Tibial nerve (tissue), 4 donors: ENCODE data around the gene KCNK1. TPM values are rescaled to one million over a fixed set of nuclear protein-coding genes. Genes with fewer than 3 reads are reported as not detected.

ENCODE experiments used
- DNase-seq, 2 donors: peaks; one replicate each; pipeline ENCODE4 v3.0.0-alpha.2; 2019; ENCODE audit warnings: low spot score in 2 of 2
- H3K27ac ChIP-seq, 4 donors: fragments of 200-600 bp; sonication (generic) in 3 of 4; one replicate each; pipeline ENCODE4 v1.5.1; 2017 to 2019; ENCODE audit warnings: mild to moderate bottlenecking in 1 of 4
- H3K27me3 ChIP-seq, 2 donors: fragments of 200-600 bp; sonication (generic) in 1 of 2; one replicate each; pipeline versions ENCODE4 v1.5.1 to v1.6.0; 2017 to 2019
- H3K36me3 ChIP-seq, 3 donors: fragments of 200-600 bp; sonication (generic); one replicate each; pipeline ENCODE4 v1.5.1; 2018 to 2019
- H3K4me1 ChIP-seq, 4 donors: fragments of 200-600 bp; sonication (generic) in 3 of 4; one replicate each; pipeline ENCODE4 v1.5.1; 2017 to 2019
- H3K4me3 ChIP-seq, 4 donors: fragments of 200-600 bp; sonication (generic) in 3 of 4; one replicate each; pipeline ENCODE4 v1.5.1; 2017 to 2019; ENCODE audit warnings: mild to moderate bottlenecking in 1 of 4, moderate library complexity in 1 of 4
- H3K9me3 ChIP-seq, 4 donors: fragments of 200-600 bp; sonication (generic) in 3 of 4; one replicate each; pipeline ENCODE4 v1.5.1; 2017 to 2019
- CTCF ChIP-seq, 5 experiments: fragments of 200-600 bp in 3 of 5; fragments of 450-650 bp in 2 of 5; sonication (generic) in 3 of 5; IDR thresholded peaks; one replicate each; pipeline ENCODE4 v1.5.1; 2016 to 2019; ENCODE audit warnings: antibody characterized with exemption in 5 of 5, mild to moderate bottlenecking in 3 of 5, moderate library complexity in 2 of 5
- EP300 ChIP-seq, 2 donors: sonication (generic); formaldehyde crosslinking; IDR thresholded peaks; one replicate each; pipeline ENCODE4 v1.6.1; 2017; ENCODE audit warnings: antibody characterized with exemption in 2 of 2, mild to moderate bottlenecking in 1 of 2
- POLR2A ChIP-seq, 2 donors: fragments of 450-650 bp; IDR thresholded peaks; one replicate each; pipeline ENCODE4 v1.6.1; 2017; ENCODE audit warnings: antibody characterized with exemption in 2 of 2, mild to moderate bottlenecking in 2 of 2, moderate library complexity in 2 of 2
- whole genome bisulfite sequencing, 2 donors: methylation state at CpG; one replicate each; pipeline ENCODE4 v1.1.5; 2018; 5-methylcytosine and 5-hydroxymethylcytosine counted together
- total RNA-seq, 4 donors: library from RNA; depleted of rRNA; stranded (reverse); fragments of >200 nt; gene quantifications; one replicate each; pipeline ENCODE4 v1.1.0, GENCODE V29; 2016

The KCNK1 gene
- total RNA-seq, 4 donors from 2014 or later: 3.7 to 6.5 (median 4.9) TPM

GRCh38 chr1:233632436-233632835 lies 18.5 kb downstream of the KCNK1 start:
- Histone ChIP-seq H3K36me3 (no peaks in the 10 kb centered on the region), H3K4me3 (no peak overlapping the region), H3K27ac (no peak overlapping the region), H3K4me1 (no peaks in the 10 kb centered on the region), H3K9me3 (no peaks in the 10 kb centered on the region), H3K27me3 (no peaks in the 10 kb centered on the region)
- WGBS, 2 donors: 81 to 87% methylated on average over 3 of the region's 3 CpGs
- DNase-seq: no peak
- no peak for TF ChIP-seq POLR2A (IDR thresholded peaks at IDR 0.05)

- H3K27me3 ChIP-seq: no peaks in the 10 kb centered on the region
- H3K9me3 ChIP-seq: no peaks in the 10 kb centered on the region
- no peaks in the 10 kb centered on the region for H3K4me1 ChIP-seq
- DNase-seq: no peak
- H3K4me3 ChIP-seq: no peak overlapping the region
- WGBS, 2 donors: 56 to 70% methylated on average over 8 of the region's 8 CpGs
- no peak overlapping the region for H3K27ac ChIP-seq
- H3K36me3 ChIP-seq: no peaks in the 10 kb centered on the region
- no peak for TF ChIP-seq POLR2A (IDR thresholded peaks at IDR 0.05)
- TF ChIP-seq CTCF (IDR thresholded peaks at IDR 0.05): no peak
- no peak for TF ChIP-seq EP300 (IDR thresholded peaks at IDR 0.05)
Observed at GRCh38 chr1:233635765-233636502, 22.0 kb downstream of the KCNK1 start.

DNA sequence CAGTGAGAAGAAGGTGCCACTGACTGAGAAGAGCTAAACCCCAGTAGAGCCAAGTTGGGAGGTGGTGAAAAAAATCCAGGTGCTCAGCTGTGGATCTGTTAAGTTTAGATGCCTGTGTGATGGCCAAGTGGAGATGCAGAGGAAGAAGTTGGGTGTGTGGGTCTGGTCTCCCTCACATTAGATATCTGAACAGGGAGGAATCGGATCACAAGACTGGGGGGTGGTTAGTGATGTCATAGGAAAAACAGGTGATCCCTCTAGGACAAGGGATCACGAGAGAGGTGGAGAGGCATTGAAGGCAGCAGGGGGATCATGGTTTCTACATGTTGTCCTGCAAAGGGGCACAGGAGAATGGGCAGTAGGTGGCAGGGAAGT lies 22.6 kb downstream of the KCNK1 start:
- Histone ChIP-seq H3K27me3 (no peaks in the 10 kb centered on the region), H3K9me3 (no peaks in the 10 kb centered on the region), H3K36me3 (no peaks in the 10 kb centered on the region), H3K4me1 (no peaks in the 10 kb centered on the region), H3K27ac (no peak overlapping the region), H3K4me3 (no peak overlapping the region)
- TF ChIP-seq POLR2A (IDR thresholded peaks at IDR 0.05) (no peak), CTCF (IDR thresholded peaks at IDR 0.05) (no peak), EP300 (IDR thresholded peaks at IDR 0.05) (no peak)
- WGBS, 2 donors: 89% methylated on average over 2 of the region's 2 CpGs
- DNase-seq: no peak

DNA sequence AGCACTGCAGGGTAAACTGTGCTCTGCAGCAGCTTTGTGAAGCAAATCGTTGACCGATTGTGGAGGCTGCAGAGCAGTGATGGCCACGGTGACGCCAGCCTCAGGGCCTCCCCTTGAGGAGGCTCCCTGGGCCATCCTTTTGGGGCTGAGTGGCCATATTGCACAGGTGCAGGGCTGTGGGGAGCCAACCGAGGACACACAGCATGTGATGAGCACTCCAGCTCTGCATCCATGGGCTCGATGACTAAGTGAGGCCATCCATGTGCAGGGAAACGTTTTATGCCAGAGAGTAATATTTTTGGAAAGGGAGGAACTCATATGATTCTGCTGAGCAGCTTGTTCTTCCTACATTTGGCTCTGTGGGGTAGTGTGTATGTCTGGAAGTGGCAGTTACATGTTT lies 24.6 kb downstream of the KCNK1 start:
- no peaks in the 10 kb centered on the region for H3K9me3 ChIP-seq
- H3K4me3 ChIP-seq: no peak overlapping the region
- no peak overlapping the region for H3K27ac ChIP-seq
- no peaks in the 10 kb centered on the region for H3K4me1 ChIP-seq
- H3K27me3 ChIP-seq: no peaks in the 10 kb centered on the region
- 89 to 90% methylated on average over 7 of the region's 7 CpGs for WGBS, 2 donors
- H3K36me3 ChIP-seq: no peaks in the 10 kb centered on the region
- TF ChIP-seq EP300 (IDR thresholded peaks at IDR 0.05) (no peak), CTCF (IDR thresholded peaks at IDR 0.05) (no peak), POLR2A (IDR thresholded peaks at IDR 0.05) (no peak)
- DNase-seq: no peak

- WGBS, 2 donors: 56 to 73% methylated on average over 5 of the region's 5 CpGs
- Histone ChIP-seq H3K27me3 (no peaks in the 10 kb centered on the region), H3K9me3 (no peaks in the 10 kb centered on the region), H3K4me1 (no peaks in the 10 kb centered on the region), H3K36me3 (no peaks in the 10 kb centered on the region), H3K27ac (no peak overlapping the region), H3K4me3 (no peak overlapping the region)
- no peak for DNase-seq
- TF ChIP-seq CTCF (IDR thresholded peaks at IDR 0.05) (no peak), POLR2A (IDR thresholded peaks at IDR 0.05) (no peak), EP300 (IDR thresholded peaks at IDR 0.05) (no peak)
Observed at GRCh38 chr1:233639611-233640010, 25.7 kb downstream of the KCNK1 start.
